SU-DHL-6 (cell line): ENCODE measurements around the gene SLC26A9.

Experiments
- H2AFZ ChIP-seq: fragments of 200-600 bp; sonication (generic); 2 replicates; pipeline ENCODE4 v1.6.1; 2014; ENCODE audit warnings: low read depth, mild to moderate bottlenecking, moderate library complexity, mixed read lengths, antibody characterized with exemption, low read length; ENCODE audit not compliant: severe bottlenecking
- H3F3A ChIP-seq: fragments of 200-600 bp; shearing (Covaris generic); 2 replicates; pipeline ENCODE4 v1.6.0; 2016; ENCODE audit warnings: antibody characterized with exemption, mild to moderate bottlenecking; ENCODE audit not compliant: insufficient read depth
- H3K27ac ChIP-seq: fragments of 200-600 bp; sonication (generic); 2 replicates; pipeline ENCODE4 v1.5.1; 2016; ENCODE audit warnings: low read depth, mild to moderate bottlenecking, low read length, moderate library complexity, mixed read lengths
- H3K27me3 ChIP-seq: fragments of 200-600 bp; sonication (generic), shearing (Covaris generic); 2 replicates; pipeline ENCODE4 v1.6.0; 2014; ENCODE audit warnings: mild to moderate bottlenecking, low read length
- H3K36me3 ChIP-seq: fragments of 200-600 bp; sonication (generic); 2 replicates; pipeline ENCODE4 v1.6.1; 2014; ENCODE audit warnings: mild to moderate bottlenecking, low read length, mixed read lengths
- H3K4me2 ChIP-seq: fragments of 300-600, 200-600 bp; shearing (Covaris generic), sonication (generic); 2 replicates; pipeline ENCODE4 v1.6.0; 2014; ENCODE audit warnings: low read length, low read depth, mild to moderate bottlenecking; ENCODE audit not compliant: poor library complexity, severe bottlenecking
- H3K4me3 ChIP-seq: fragments of 200-600 bp; sonication (generic); 2 replicates; pipeline ENCODE4 v1.5.1; 2014; ENCODE audit warnings: antibody characterized with exemption, low read length, mild to moderate bottlenecking, mixed read lengths; ENCODE audit not compliant: insufficient read depth, poor library complexity, severe bottlenecking
- H3K79me2 ChIP-seq: fragments of 200-600 bp; sonication (generic); 2 replicates; pipeline ENCODE4 v1.6.1; 2014; ENCODE audit warnings: mild to moderate bottlenecking, low read length, moderate library complexity; ENCODE audit not compliant: insufficient read depth
- H3K9ac ChIP-seq: fragments of 200-600 bp; sonication (generic); 2 replicates; pipeline ENCODE4 v1.7.0; 2014; ENCODE audit warnings: mild to moderate bottlenecking, low read length
- H3K9me2 ChIP-seq: fragments of 200-600 bp; sonication (generic); replicated peaks from 2 replicates; pipeline ENCODE4 v1.6.1; 2014; ENCODE audit warnings: low read length; ENCODE audit not compliant: insufficient read depth
- H3K9me3 ChIP-seq: fragments of 200-600 bp; sonication (generic); 2 replicates; pipeline ENCODE4 v1.6.1; 2014; ENCODE audit warnings: low read length, mixed read lengths; ENCODE audit not compliant: insufficient read depth
- H4K20me1 ChIP-seq: fragments of 200-600 bp; sonication (generic); 2 replicates; pipeline ENCODE4 v1.6.1; 2014; ENCODE audit warnings: low read depth, mild to moderate bottlenecking, antibody characterized with exemption, low read length, moderate library complexity, mixed read lengths
- EZH2phosphoT487 ChIP-seq: fragments of 200-600 bp; sonication (generic), shearing (Covaris generic); conservative IDR thresholded peaks from 2 replicates; pipeline ENCODE4 v1.6.1; 2018; ENCODE audit warnings: mild to moderate bottlenecking, antibody characterized with exemption, low read length, moderate library complexity, mixed read lengths
- TF ChIP-seq, protein P1 (sequence below): fragments of 200-600 bp; sonication (generic); IDR thresholded peaks from one replicate; pipeline ENCODE4 v1.5.1; 2017; ENCODE audit warnings: antibody characterized with exemption, mild to moderate bottlenecking, low read length, moderate library complexity; ENCODE audit not compliant: insufficient read depth, poor library complexity, severe bottlenecking

Gene SLC26A9

DNA sequence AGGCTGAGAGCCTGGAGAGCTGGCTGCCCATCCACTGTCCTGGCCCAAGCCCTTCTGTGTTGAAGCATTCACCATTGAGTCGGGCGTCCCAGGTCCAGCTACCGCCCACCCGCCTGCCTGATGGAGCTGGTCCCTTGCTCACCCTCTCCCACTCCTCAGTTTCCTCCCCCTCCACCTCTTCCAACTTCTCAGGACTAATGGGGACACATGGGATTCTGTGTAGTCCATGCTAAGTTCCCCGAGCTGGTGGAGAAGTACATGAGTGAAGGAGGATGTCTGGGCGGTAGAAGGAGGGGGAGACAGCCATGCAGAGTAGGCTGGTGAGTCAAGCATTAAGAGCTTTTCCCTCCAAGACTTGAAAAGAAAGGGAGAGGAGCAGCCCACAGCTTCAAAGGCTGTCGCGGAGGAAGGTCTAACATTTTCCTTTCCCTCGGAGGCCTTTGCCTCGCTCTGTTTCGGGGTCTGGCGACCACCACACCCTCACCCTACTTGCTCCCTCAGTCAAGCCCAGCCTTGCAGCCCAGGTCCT is 561 bp downstream of the SLC26A9 start:
- Histone ChIP-seq H3F3A (no peaks in the 10 kb centered on the region), H3K79me2 (no peaks in the 10 kb centered on the region), H3K9ac (no peak overlapping the region), H3K36me3 (no peaks in the 10 kb centered on the region), H3K9me3 (no peaks in the 10 kb centered on the region), H3K27me3 (no peaks in the 10 kb centered on the region), H4K20me1 (no peaks in the 10 kb centered on the region), H3K4me3 (no peak overlapping the region), H2AFZ (no peak overlapping the region), H3K9me2 (no peaks in the 10 kb centered on the region), H3K4me2 (no peak overlapping the region), H3K27ac (no peak overlapping the region)
- TF ChIP-seq EZH2phosphoT487, result no peak
- TF ChIP-seq, protein P1, sequence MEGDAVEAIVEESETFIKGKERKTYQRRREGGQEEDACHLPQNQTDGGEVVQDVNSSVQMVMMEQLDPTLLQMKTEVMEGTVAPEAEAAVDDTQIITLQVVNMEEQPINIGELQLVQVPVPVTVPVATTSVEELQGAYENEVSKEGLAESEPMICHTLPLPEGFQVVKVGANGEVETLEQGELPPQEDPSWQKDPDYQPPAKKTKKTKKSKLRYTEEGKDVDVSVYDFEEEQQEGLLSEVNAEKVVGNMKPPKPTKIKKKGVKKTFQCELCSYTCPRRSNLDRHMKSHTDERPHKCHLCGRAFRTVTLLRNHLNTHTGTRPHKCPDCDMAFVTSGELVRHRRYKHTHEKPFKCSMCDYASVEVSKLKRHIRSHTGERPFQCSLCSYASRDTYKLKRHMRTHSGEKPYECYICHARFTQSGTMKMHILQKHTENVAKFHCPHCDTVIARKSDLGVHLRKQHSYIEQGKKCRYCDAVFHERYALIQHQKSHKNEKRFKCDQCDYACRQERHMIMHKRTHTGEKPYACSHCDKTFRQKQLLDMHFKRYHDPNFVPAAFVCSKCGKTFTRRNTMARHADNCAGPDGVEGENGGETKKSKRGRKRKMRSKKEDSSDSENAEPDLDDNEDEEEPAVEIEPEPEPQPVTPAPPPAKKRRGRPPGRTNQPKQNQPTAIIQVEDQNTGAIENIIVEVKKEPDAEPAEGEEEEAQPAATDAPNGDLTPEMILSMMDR, result no peak

DNA sequence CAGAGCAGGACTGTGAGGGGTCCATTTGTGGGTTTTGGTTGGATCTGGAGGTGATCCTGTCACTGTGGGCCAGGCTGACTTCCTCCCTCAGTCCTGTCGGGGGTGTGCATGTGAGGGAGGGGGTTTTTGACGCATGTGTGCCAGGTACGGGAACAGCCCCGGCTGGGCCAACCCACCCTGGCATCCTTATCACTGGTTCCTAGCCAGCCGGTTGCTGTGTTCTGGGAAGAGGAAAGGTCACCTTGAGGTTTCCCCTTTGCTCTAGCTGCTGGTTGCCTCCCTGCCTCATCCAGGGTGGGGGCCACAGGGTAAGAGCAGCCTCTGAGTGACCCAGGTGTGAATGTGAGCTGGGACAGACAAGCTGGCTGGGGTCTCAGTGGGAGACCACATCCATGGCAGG is 2.5 kb downstream of the SLC26A9 start:
- H2AFZ ChIP-seq, result no peak overlapping the region
- no peak overlapping the region for H3K27ac ChIP-seq
- no peaks in the 10 kb centered on the region for H3K9me3 ChIP-seq
- H3K79me2 ChIP-seq, result no peaks in the 10 kb centered on the region
- H3K4me2 ChIP-seq, result no peak overlapping the region
- H3K27me3 ChIP-seq, result no peaks in the 10 kb centered on the region
- no peak overlapping the region for H3K4me3 ChIP-seq
- no peaks in the 10 kb centered on the region for H4K20me1 ChIP-seq
- H3K36me3 ChIP-seq, result no peaks in the 10 kb centered on the region
- H3K9me2 ChIP-seq, result no peaks in the 10 kb centered on the region
- no peaks in the 10 kb centered on the region for H3F3A ChIP-seq
- TF ChIP-seq, protein P1, result no peak
- no peak for TF ChIP-seq EZH2phosphoT487
- H3K9ac ChIP-seq, result no peak overlapping the region

DNA sequence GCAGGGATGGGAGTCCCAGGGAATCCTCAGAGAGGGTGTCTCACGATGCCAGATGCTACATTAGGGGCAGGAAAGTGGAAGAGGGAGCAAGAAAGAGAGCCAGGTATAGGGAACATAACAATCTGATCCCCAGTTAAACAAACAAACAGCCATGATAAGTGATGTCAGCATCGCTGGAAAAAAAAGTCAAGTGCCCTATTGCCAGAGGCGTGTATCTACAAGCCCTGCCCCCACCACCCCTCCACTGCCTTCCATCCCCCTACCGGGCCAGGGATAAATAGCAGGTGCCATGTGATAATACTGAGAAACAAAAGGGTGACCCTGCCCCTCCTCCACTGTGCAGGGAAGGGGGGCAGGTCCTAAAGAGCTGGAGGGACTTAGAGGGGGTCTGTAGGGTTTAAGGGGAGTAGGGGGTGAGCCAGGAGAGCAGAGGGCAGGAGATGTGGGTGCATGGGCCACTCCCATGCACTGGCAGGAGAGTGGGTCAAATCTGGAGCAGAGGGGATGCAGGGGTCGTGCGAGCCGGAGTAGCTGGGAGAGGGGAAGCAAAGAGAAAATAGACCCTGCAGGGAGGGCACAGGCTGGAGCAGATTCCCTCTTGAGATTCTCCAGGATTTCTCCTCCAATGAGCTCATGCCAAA is 3.4 kb downstream of the SLC26A9 start:
- H3K79me2 ChIP-seq, result no peaks in the 10 kb centered on the region
- no peaks in the 10 kb centered on the region for H3F3A ChIP-seq
- H3K27ac ChIP-seq, result no peak overlapping the region
- H4K20me1 ChIP-seq, result no peaks in the 10 kb centered on the region
- no peak overlapping the region for H3K4me3 ChIP-seq
- H3K9ac ChIP-seq, result no peak overlapping the region
- no peak overlapping the region for H2AFZ ChIP-seq
- H3K27me3 ChIP-seq, result no peaks in the 10 kb centered on the region
- TF ChIP-seq, protein P1, result no peak
- no peak for TF ChIP-seq EZH2phosphoT487
- H3K9me3 ChIP-seq, result no peaks in the 10 kb centered on the region
- no peaks in the 10 kb centered on the region for H3K9me2 ChIP-seq
- no peaks in the 10 kb centered on the region for H3K36me3 ChIP-seq
- H3K4me2 ChIP-seq, result no peak overlapping the region
